ENCODE measurements around the gene STAC.
"Not testable (repeated sequence)": the region's sequence is repeated elsewhere in the genome, so short reads cannot be mapped to it uniquely, and the experiment has no call there.

Gene STAC

GRCh38 chr3:36433511-36433910, 53.2 kb downstream of the STAC start:
- no peak for DNase-seq (ENCODE audit: extremely low read depth, low read depth)
- no peak for TF ChIP-seq CTCF (IDR thresholded peaks at IDR 0.05; ENCODE audit: low read depth, low read length)

DNA sequence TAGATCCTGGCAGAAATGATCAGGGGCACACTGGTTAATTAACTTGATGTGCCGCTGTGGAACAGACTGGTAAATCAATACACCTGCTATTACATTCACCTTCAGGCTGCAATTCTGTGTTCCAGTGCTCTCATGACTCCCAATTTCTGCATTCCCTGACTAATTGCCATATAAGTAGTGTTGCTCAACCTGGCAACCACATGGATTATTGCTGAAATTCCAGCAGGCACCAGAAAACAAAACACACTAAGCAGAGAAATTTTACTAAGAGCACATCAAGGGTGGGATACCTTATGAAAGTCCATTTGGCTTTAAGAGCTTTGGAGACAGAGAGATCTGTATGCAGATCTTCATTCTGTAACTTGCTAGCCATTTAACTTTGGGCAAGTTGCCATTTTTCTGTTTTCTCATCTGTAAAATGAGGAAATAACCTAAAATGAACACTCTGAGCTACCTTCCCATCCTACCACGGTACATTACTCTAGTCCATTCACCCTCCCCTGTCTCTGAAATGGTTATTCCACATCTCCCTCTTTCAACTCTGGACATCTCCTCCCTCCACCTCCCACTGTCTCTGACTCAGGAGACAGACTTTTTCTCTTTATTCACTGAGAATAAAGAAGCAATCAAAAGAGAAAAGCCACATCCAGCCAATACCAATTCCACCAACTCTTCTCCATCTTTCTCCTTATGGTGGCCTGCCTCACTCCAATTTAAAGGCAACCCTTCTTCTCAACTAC, 54.6 kb downstream of the STAC start:
- TF ChIP-seq CTCF (IDR thresholded peaks at IDR 0.05; ENCODE audit: low read depth, low read length) = no peak
- DNase-seq (ENCODE audit: extremely low read depth, low read depth) = peak; percentile 28

DNA sequence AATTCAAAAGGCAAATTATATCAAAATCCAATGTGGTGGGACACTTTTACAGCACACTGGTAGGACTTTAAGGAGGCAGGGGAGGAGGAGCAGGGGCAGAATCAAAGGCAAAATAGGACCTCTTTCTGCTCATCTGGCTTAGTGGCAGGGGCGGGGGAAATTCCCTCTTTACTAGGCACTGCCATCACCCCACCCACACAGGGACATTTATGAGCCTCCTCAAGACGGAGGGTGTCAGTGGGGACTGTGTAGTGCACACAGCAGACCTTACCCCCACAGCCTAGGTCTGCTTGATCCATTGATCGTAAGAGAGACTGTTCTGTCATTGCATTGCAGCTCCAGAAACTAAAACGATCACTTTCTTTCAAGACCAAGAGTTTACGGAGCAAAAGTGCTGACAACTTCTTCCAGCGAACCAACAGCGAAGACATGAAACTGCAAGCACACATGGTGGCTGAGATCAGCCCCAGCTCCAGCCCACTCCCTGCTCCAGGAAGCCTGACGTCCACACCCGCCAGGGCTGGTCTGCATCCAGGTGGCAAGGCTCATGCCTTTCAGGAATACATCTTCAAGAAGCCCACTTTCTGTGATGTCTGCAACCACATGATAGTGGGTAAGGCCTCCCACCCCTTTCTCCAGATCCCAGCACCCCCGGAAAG, 62.9 kb downstream of the STAC start:
- no peak for DNase-seq (ENCODE audit: extremely low read depth, low read depth)
- no peak for TF ChIP-seq CTCF (IDR thresholded peaks at IDR 0.05; ENCODE audit: low read depth, low read length)

DNA sequence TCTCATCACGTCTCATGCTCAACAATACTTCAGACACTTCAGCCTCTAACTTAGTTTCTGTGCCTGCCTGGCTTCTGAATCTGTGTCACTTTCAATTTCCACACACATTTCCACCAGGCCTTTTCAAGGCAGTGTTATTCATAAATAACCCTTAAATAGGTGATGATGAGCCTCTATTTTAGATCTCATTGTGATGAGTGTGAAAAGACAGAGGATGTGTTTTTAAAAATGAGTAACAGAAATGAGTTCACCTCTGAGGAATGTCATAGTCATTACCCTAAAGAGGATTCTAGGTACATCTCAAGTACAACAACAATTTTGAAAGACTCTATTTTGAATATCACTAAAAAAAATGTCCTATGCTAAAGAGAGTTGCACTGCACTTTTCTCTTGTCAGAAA, 64.6 kb downstream of the STAC start:
- no peak for DNase-seq (ENCODE audit: extremely low read depth, low read depth)
- no peak for TF ChIP-seq CTCF (IDR thresholded peaks at IDR 0.05; ENCODE audit: low read depth, low read length)

DNA sequence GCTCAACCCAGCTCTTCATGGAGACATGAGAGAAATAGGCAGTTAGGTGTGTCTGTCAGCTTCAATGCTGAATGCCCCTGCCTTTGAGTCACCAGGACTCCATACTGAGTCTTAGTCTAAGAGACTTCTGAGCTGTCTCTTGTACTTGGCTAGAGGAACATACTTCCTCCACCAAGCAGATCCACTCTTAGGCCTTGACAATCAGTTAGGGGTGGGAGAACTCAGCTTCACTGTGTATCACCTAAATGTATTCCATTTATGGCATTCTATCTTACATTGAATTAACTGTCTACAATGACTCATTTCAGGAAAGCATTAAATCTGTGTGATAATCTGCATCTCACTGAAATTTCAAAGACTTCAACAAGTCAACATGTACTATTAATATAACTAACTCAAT, 66.0 kb downstream of the STAC start:
- no peak for DNase-seq (ENCODE audit: extremely low read depth, low read depth)
- TF ChIP-seq CTCF (IDR thresholded peaks at IDR 0.05; ENCODE audit: low read depth, low read length) = no peak

GRCh38 chr3:36447061-36447460, 66.8 kb downstream of the STAC start:
- no peak for DNase-seq (ENCODE audit: extremely low read depth, low read depth)
- TF ChIP-seq CTCF (IDR thresholded peaks at IDR 0.05; ENCODE audit: low read depth, low read length) = no peak

- TF ChIP-seq CTCF (IDR thresholded peaks at IDR 0.05; ENCODE audit: low read depth, low read length) = no peak
These were observed 71.5 kb downstream of the STAC start for GRCh38 chr3:36451816-36452215.

GRCh38 chr3:36453213-36453612, 72.9 kb downstream of the STAC start:
- DNase-seq (ENCODE audit: extremely low read depth, low read depth) = not testable (repeated sequence)

More at GRCh38 chr3:36451816-36452215, 71.5 kb downstream of the STAC start:
- no peak for DNase-seq (ENCODE audit: extremely low read depth, low read depth)

DNA sequence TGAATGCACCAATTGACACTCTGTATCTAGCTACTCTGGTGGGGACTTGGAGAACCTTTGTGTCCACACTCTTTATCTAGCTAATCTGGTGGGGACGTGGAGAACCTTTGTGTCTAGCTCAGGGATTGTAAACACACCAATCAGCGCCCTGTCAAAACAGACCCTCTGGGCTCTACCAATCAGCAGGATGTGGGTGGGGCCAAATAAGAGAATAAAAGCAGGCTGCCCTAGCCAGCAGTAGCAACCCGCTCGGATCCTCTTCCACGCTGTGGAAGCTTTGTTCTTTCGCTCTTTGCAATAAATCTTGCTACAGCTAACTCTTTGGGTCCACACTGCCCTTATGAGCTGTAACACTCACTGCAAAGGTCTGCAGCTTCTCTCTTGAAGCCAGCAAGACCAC, 73.6 kb downstream of the STAC start:
- DNase-seq (ENCODE audit: extremely low read depth, low read depth) = not testable (repeated sequence)
